WERI-Rb-1 (cell line): ENCODE results near the gene GABBR2.

Source experiments
- DNase-seq: peaks from one replicate; pipeline ENCODE4 v3.0.0-alpha.2; 2020
- H3K27ac ChIP-seq: fragments of 250-450 bp; sonication (Bioruptor Pico); 2 replicates; pipeline ENCODE4 v1.5.1; 2020; ENCODE audit warnings: mild to moderate bottlenecking, moderate library complexity
- H3K27me3 ChIP-seq: fragments of 250-450 bp; sonication (Bioruptor Pico); 2 replicates; pipeline ENCODE4 v1.5.1; 2021; ENCODE audit warnings: mild to moderate bottlenecking, low read depth, moderate library complexity; ENCODE audit not compliant: insufficient read depth, severe bottlenecking
- H3K36me3 ChIP-seq: fragments of 250-450 bp; sonication (Bioruptor Pico); 2 replicates; pipeline ENCODE4 v1.5.1; 2020; ENCODE audit warnings: mild to moderate bottlenecking, moderate library complexity
- H3K4me3 ChIP-seq: 2 replicates; pipeline ENCODE4 v1.5.1; 2011; ENCODE audit warnings: low read depth, mild to moderate bottlenecking, control low read depth, low read length
- H3K9me3 ChIP-seq: fragments of 250-450 bp; sonication (Bioruptor Pico); 2 replicates; pipeline ENCODE4 v1.5.1; 2021; ENCODE audit warnings: mild to moderate bottlenecking, moderate library complexity; ENCODE audit not compliant: severe bottlenecking
- CTCF ChIP-seq: IDR thresholded peaks from 2 replicates; pipeline ENCODE4 v1.5.1; 2011; ENCODE audit warnings: low read depth, mild to moderate bottlenecking, control low read depth, inconsistent platforms, low read length

Gene GABBR2

GRCh38 chr9:98529841-98530240, 178.9 kb downstream of the GABBR2 start:
- Histone ChIP-seq H3K27ac (no peak overlapping the region), H3K9me3 (no peaks in the 10 kb centered on the region), H3K36me3 (no peaks in the 10 kb centered on the region; the same call in 1 of the 2 replicates), H3K4me3 (no peak overlapping the region), H3K27me3 (no peaks in the 10 kb centered on the region)
- no peak for TF ChIP-seq CTCF
- DNase-seq: no peak

- H3K27ac ChIP-seq: no peak overlapping the region
- no peaks in the 10 kb centered on the region for H3K27me3 ChIP-seq
- H3K4me3 ChIP-seq: no peak overlapping the region
- peak; percentile 68 for DNase-seq
- peak; percentile 90 for TF ChIP-seq CTCF
- H3K36me3 ChIP-seq: no peaks in the 10 kb centered on the region; the same call in 1 of the 2 replicates
- no peaks in the 10 kb centered on the region for H3K9me3 ChIP-seq
These were observed 185.4 kb downstream of the GABBR2 start for GRCh38 chr9:98523231-98523901.

- Histone ChIP-seq H3K4me3 (no peak overlapping the region), H3K27ac (no peak overlapping the region)
These were observed 186.2 kb downstream of the GABBR2 start for GRCh38 chr9:98522487-98522886.

GRCh38 chr9:98521141-98521540, 187.6 kb downstream of the GABBR2 start:
- DNase-seq: no peak
- Histone ChIP-seq H3K4me3 (no peak overlapping the region), H3K27me3 (no peaks in the 10 kb centered on the region), H3K27ac (no peak overlapping the region), H3K9me3 (no peaks in the 10 kb centered on the region), H3K36me3 (no peaks in the 10 kb centered on the region; the same call in 1 of the 2 replicates)
- no peak for TF ChIP-seq CTCF

More at GRCh38 chr9:98522487-98522886, 186.2 kb downstream of the GABBR2 start:
- no peaks in the 10 kb centered on the region; the same call in 1 of the 2 replicates for H3K36me3 ChIP-seq
- DNase-seq: no peak
- TF ChIP-seq CTCF: no peak
- H3K9me3 ChIP-seq: no peaks in the 10 kb centered on the region
- no peaks in the 10 kb centered on the region for H3K27me3 ChIP-seq

- TF ChIP-seq CTCF: no peak
- H3K27ac ChIP-seq: no peak overlapping the region
These were observed 188.3 kb downstream of the GABBR2 start for GRCh38 chr9:98520221-98520960.

More at GRCh38 chr9:98520221-98520960, 188.3 kb downstream of the GABBR2 start:
- no peak overlapping the region for H3K4me3 ChIP-seq
- no peaks in the 10 kb centered on the region; the same call in 1 of the 2 replicates for H3K36me3 ChIP-seq
- no peaks in the 10 kb centered on the region for H3K27me3 ChIP-seq
- no peak for DNase-seq
- no peaks in the 10 kb centered on the region for H3K9me3 ChIP-seq
